ENCODE measurements around the gene RPL31.
A peak's percentile ranks its signal among the peaks of the same experiment; 100 is the strongest.

Gene RPL31

GRCh38 chr2:100976061-100976460 lies 26.0 kb upstream of the RPL31 start:
- H3K4me3 ChIP-seq (ENCODE audit: low read depth in 1 of 2, low read length in 2 of 2), result no peak overlapping the region
- no peaks in the 10 kb centered on the region for H3K4me1 ChIP-seq (ENCODE audit: insufficient read depth, low read length)
- H3K9ac ChIP-seq (ENCODE audit: low read depth, low read length), result no peak overlapping the region
- DNase-seq (no peak), ATAC-seq (ENCODE audit: insufficient read depth, low read depth) (no peak)
- H3K36me3 ChIP-seq (ENCODE audit: insufficient read depth, low read length), result 0 out of 2 replicates have a peak, but pooled peaks cover 4% of the 10 kb centered on the region
- no peak overlapping the region for H3K4me2 ChIP-seq (ENCODE audit: insufficient read depth, low read length)
- no peaks in the 10 kb centered on the region for H3K79me2 ChIP-seq (ENCODE audit: insufficient read depth, low read length)
- H3K27me3 ChIP-seq (ENCODE audit: insufficient read depth, low read length, poor library complexity), result no peaks in the 10 kb centered on the region
- no peak for TF ChIP-seq EZH2 (IDR thresholded peaks at IDR 0.05; ENCODE audit: borderline replicate concordance, low read depth, low read length, severe bottlenecking)
- TF ChIP-seq, protein P1, sequence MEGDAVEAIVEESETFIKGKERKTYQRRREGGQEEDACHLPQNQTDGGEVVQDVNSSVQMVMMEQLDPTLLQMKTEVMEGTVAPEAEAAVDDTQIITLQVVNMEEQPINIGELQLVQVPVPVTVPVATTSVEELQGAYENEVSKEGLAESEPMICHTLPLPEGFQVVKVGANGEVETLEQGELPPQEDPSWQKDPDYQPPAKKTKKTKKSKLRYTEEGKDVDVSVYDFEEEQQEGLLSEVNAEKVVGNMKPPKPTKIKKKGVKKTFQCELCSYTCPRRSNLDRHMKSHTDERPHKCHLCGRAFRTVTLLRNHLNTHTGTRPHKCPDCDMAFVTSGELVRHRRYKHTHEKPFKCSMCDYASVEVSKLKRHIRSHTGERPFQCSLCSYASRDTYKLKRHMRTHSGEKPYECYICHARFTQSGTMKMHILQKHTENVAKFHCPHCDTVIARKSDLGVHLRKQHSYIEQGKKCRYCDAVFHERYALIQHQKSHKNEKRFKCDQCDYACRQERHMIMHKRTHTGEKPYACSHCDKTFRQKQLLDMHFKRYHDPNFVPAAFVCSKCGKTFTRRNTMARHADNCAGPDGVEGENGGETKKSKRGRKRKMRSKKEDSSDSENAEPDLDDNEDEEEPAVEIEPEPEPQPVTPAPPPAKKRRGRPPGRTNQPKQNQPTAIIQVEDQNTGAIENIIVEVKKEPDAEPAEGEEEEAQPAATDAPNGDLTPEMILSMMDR (IDR thresholded peaks at IDR 0.05; ENCODE audit: borderline replicate concordance, extremely low read depth, low read length, poor library complexity, severe bottlenecking), result no peak
- H3K9me3 ChIP-seq (ENCODE audit: insufficient read depth, low read length, severe bottlenecking), result no peaks in the 10 kb centered on the region
- no peak overlapping the region for H2AFZ ChIP-seq (ENCODE audit: low read depth, low read length)
- no peak overlapping the region for H3K27ac ChIP-seq (ENCODE audit: low read length)
- no peaks in the 10 kb centered on the region for H4K20me1 ChIP-seq (ENCODE audit: insufficient read depth, low read length)

DNA sequence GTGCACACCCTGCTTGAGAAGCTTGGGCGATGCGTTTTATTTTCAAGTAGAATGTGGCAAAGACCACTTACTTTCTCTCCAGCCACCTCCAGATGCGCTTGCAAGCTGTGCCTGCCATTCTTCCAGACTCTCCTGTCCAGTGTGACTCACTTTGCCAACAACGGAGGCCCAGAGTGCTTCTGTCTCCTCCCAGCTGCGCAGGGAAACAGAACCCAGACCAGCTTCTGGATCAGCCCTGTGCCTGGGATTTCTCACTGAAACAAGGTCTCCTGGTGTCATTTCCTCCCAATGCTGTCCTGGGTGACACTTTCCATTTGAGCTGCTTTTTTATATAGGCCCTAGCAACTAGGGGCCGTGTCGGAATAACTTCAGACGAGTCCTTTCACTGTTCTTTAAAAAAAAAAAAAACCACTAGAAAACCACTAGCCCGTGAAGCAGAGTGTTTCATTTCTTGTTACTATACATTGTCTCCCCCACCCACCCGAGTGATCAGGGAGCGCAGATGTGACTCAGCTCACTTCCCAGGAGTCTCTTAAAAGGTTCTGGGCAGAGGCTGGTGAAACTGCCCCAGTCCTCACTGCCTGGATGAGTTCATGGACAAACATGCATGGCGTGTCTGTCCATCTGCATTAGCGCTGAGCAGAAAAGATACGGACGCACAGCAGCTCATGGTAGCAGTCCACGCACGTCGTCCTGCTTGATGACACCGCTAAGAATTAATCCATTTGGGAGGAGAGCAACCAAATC lies 25.3 kb upstream of the RPL31 start:
- Histone ChIP-seq H4K20me1 (ENCODE audit: insufficient read depth, low read length) (no peaks in the 10 kb centered on the region), H3K4me1 (ENCODE audit: insufficient read depth, low read length) (no peaks in the 10 kb centered on the region), H3K9me3 (ENCODE audit: insufficient read depth, low read length, severe bottlenecking) (no peaks in the 10 kb centered on the region), H3K27ac (ENCODE audit: low read length) (no peak overlapping the region), H2AFZ (ENCODE audit: low read depth, low read length) (no peak overlapping the region), H3K4me2 (ENCODE audit: insufficient read depth, low read length) (no peak overlapping the region), H3K4me3 (ENCODE audit: low read depth in 1 of 2, low read length in 2 of 2) (no peak overlapping the region), H3K79me2 (ENCODE audit: insufficient read depth, low read length) (no peaks in the 10 kb centered on the region), H3K27me3 (ENCODE audit: insufficient read depth, low read length, poor library complexity) (no peaks in the 10 kb centered on the region), H3K9ac (ENCODE audit: low read depth, low read length) (no peak overlapping the region), H3K36me3 (ENCODE audit: insufficient read depth, low read length) (0 out of 2 replicates have a peak, but pooled peaks cover 4% of the 10 kb centered on the region)
- TF ChIP-seq, protein P1 (IDR thresholded peaks at IDR 0.05; ENCODE audit: borderline replicate concordance, extremely low read depth, low read length, poor library complexity, severe bottlenecking), result no peak
- no peak for TF ChIP-seq EZH2 (IDR thresholded peaks at IDR 0.05; ENCODE audit: borderline replicate concordance, low read depth, low read length, severe bottlenecking)
- ATAC-seq (ENCODE audit: insufficient read depth, low read depth), result peak; percentile 33; the same call in 1 of the 3 replicates
- no peak for DNase-seq

DNA sequence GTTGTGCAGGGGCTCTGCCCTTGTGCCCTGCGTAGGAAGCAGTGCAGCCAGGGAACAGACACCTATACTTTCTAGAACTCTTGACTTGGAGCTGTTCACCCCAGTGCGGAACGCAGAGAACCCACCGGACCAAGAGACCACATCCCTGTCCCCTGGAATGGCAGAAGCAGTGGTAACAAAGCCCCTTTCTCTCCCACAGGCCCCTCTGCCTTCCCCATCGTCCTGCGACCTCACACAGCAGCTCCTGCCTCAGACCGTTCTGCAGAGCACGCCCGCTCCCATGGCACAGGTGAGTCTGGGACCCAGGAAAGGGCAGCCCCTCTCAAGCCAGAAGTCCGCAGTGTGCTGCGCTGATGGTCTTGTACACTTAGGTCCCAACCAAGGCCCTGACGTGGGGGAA lies 24.6 kb upstream of the RPL31 start:
- TF ChIP-seq, protein P1 (IDR thresholded peaks at IDR 0.05; ENCODE audit: borderline replicate concordance, extremely low read depth, low read length, poor library complexity, severe bottlenecking), result no peak
- TF ChIP-seq EZH2 (IDR thresholded peaks at IDR 0.05; ENCODE audit: borderline replicate concordance, low read depth, low read length, severe bottlenecking), result no peak
- 0 out of 3 replicates have a peak, but pooled peaks have one; percentile 17 for ATAC-seq (ENCODE audit: insufficient read depth, low read depth)
- Histone ChIP-seq H4K20me1 (ENCODE audit: insufficient read depth, low read length) (no peaks in the 10 kb centered on the region), H3K79me2 (ENCODE audit: insufficient read depth, low read length) (no peaks in the 10 kb centered on the region), H3K9me3 (ENCODE audit: insufficient read depth, low read length, severe bottlenecking) (no peaks in the 10 kb centered on the region), H3K27ac (ENCODE audit: low read length) (no peak overlapping the region), H3K9ac (ENCODE audit: low read depth, low read length) (no peak overlapping the region), H3K27me3 (ENCODE audit: insufficient read depth, low read length, poor library complexity) (no peaks in the 10 kb centered on the region), H3K4me2 (ENCODE audit: insufficient read depth, low read length) (no peak overlapping the region), H3K4me3 (ENCODE audit: low read depth in 1 of 2, low read length in 2 of 2) (no peak overlapping the region), H2AFZ (ENCODE audit: low read depth, low read length) (no peak overlapping the region), H3K4me1 (ENCODE audit: insufficient read depth, low read length) (no peaks in the 10 kb centered on the region), H3K36me3 (ENCODE audit: insufficient read depth, low read length) (0 out of 2 replicates have a peak, but pooled peaks cover 4% of the 10 kb centered on the region)
- no peak for DNase-seq
